ENCODE measurements around the gene LSM10. TPM values are rescaled to one million over a fixed set of nuclear protein-coding genes. Genes with fewer than 3 reads are reported as not detected.

LSM10 gene
- total RNA-seq, 2 experiments from 2014 or later: 43.2 to 133 TPM

- no peak for DNase-seq (ENCODE audit: low spot score)
- Histone ChIP-seq H3K9me2 (ENCODE audit: insufficient read depth, low read length) (no peaks in the 10 kb centered on the region), H2AFZ (ENCODE audit: low read length) (no peak overlapping the region), H3K4me1 (ENCODE audit: insufficient read depth, low read length, poor library complexity, severe bottlenecking) (peaks cover 16% of the 10 kb centered on the region), H3K79me2 (ENCODE audit: insufficient read depth, low read depth, low read length) (peaks cover 3% of the 10 kb centered on the region; the same call in 1 of the 2 replicates), H3K9me3 (ENCODE audit: low read length) (peaks cover 8% of the 10 kb centered on the region; the same call in 1 of the 2 replicates), H3K4me3 (ENCODE audit: low read depth, low read length, poor library complexity, severe bottlenecking) (no peak overlapping the region), H4K20me1 (ENCODE audit: insufficient read depth, low read length) (no peaks in the 10 kb centered on the region), H3K27ac (ENCODE audit: low read depth, low read length, poor library complexity, severe bottlenecking) (no peak overlapping the region), H3K4me2 (ENCODE audit: low read length) (no peak overlapping the region), H3K36me3 (ENCODE audit: insufficient read depth, low read length) (no peaks in the 10 kb centered on the region)
- ChIA-PET CTCF (ENCODE audit: unreplicated experiment) (no interaction called here), POLR2A (interaction anchor here (0.6 kb wide), 1 partner anchor 14 kb away, joined by 3 read pairs; no protein-coding TSS in a partner anchor)
- intact Hi-C loops (cut with micrococcal nuclease; ENCODE audit: unreplicated experiment): no loop called here
- no TSS peak for BruUV-seq (replicated peaks)
- TF ChIP-seq CTCF (conservative IDR thresholded peaks at IDR 0.05; ENCODE audit: low read length) (no peak), EZH2phosphoT487 (IDR thresholded peaks at IDR 0.05; ENCODE audit: borderline replicate concordance, low read depth, low read length) (no peak)
These were observed 4.1 kb upstream of the LSM10 start for GRCh38 chr1:36401602-36402503.

GRCh38 chr1:36400825-36401601, 3.3 kb upstream of the LSM10 start:
- intact Hi-C loops (cut with micrococcal nuclease; ENCODE audit: unreplicated experiment): no loop called here
- no peak for DNase-seq (ENCODE audit: low spot score)
- peaks cover 12% of the 10 kb centered on the region; the same call in 1 of the 2 replicates for H3K79me2 ChIP-seq (ENCODE audit: insufficient read depth, low read depth, low read length)
- peaks cover 8% of the 10 kb centered on the region; the same call in 1 of the 2 replicates for H3K9me3 ChIP-seq (ENCODE audit: low read length)
- CTCF ChIA-PET (ENCODE audit: unreplicated experiment): no interaction called here
- no peak overlapping the region for H3K27ac ChIP-seq (ENCODE audit: low read depth, low read length, poor library complexity, severe bottlenecking)
- no peak overlapping the region for H2AFZ ChIP-seq (ENCODE audit: low read length)
- no peaks in the 10 kb centered on the region for H3K36me3 ChIP-seq (ENCODE audit: insufficient read depth, low read length)
- peaks cover 24% of the 10 kb centered on the region for H3K4me1 ChIP-seq (ENCODE audit: insufficient read depth, low read length, poor library complexity, severe bottlenecking)
- H3K4me3 ChIP-seq (ENCODE audit: low read depth, low read length, poor library complexity, severe bottlenecking): no peak overlapping the region
- H4K20me1 ChIP-seq (ENCODE audit: insufficient read depth, low read length): no peaks in the 10 kb centered on the region
- H3K9me2 ChIP-seq (ENCODE audit: insufficient read depth, low read length): no peaks in the 10 kb centered on the region
- no TSS peak for BruUV-seq (replicated peaks)
- H3K4me2 ChIP-seq (ENCODE audit: low read length): no peak overlapping the region
- POLR2A ChIA-PET: interaction anchor here (0.6 kb wide), 1 partner anchor 29 kb away, joined by 5 read pairs; no protein-coding TSS in a partner anchor
- TF ChIP-seq CTCF (conservative IDR thresholded peaks at IDR 0.05; ENCODE audit: low read length) (no peak), EZH2phosphoT487 (IDR thresholded peaks at IDR 0.05; ENCODE audit: borderline replicate concordance, low read depth, low read length) (no peak)
